B cell (primary cell): ENCODE measurements around the gene WDR18. TPM values are rescaled to one million over a fixed set of nuclear protein-coding genes. Genes with fewer than 3 reads are reported as not detected.

Experiments used
- ATAC-seq: fragments of 200-7000 bp; cut with Tn5 transposase; one replicate; pipeline ENCODE4 v1.10.0; 2021; ENCODE audit warnings: low read depth, mild to moderate bottlenecking, moderate number of reproducible peaks, moderate library complexity
- CTCF ChIA-PET: fragments of 350-600 bp; sonication (Branson Sonifier 250); formaldehyde crosslinking; loops from one replicate; lab custom pipeline; 2021; ENCODE audit warnings: antibody characterized with exemption, inconsistent platforms; lab: Charles Lee
- POLR2A ChIA-PET: fragments of 350-600 bp; sonication (Branson Sonifier 250); formaldehyde crosslinking; loops from one replicate; lab custom pipeline; 2021; ENCODE audit warnings: antibody characterized with exemption; lab: Charles Lee
- DNase-seq: peaks from one replicate; pipeline ENCODE4 v3.0.0; 2013
- H2AFZ ChIP-seq: 2 replicates; pipeline ENCODE4 v1.6.1; 2012; ENCODE audit warnings: mild to moderate bottlenecking, low read depth, low read length; ENCODE audit not compliant: insufficient read depth, poor library complexity, severe bottlenecking
- H3K27ac ChIP-seq, 2 donors: 1 replicate in 1 of 2; 2 replicates in 1 of 2; pipeline ENCODE4 v1.5.1; 2012 to 2013; ENCODE audit warnings: low read length in 2 of 2, mild to moderate bottlenecking in 2 of 2, moderate library complexity in 1 of 2
- H3K27me3 ChIP-seq, 4 experiments: fragments of 200-600 bp in 1 of 4; sonication (generic) in 1 of 4; replicated peaks in 1 of 4; 1 replicate in 2 of 4; 2 replicates in 2 of 4; pipeline versions ENCODE4 v1.6.1 to v1.7.0; 2013 to 2016; ENCODE audit warnings: low read length in 3 of 4, mild to moderate bottlenecking in 2 of 4, mixed read lengths in 1 of 4, moderate library complexity in 1 of 4; ENCODE audit not compliant: insufficient read depth in 4 of 4, control insufficient read depth in 3 of 4; ENCODE audit errors: control extremely low read depth in 1 of 4
- H3K36me3 ChIP-seq, 2 experiments: replicated peaks in 1 of 2; 1 replicate in 1 of 2; 2 replicates in 1 of 2; pipeline versions ENCODE4 v1.6.1 to v1.7.1; 2013; ENCODE audit warnings: low read length in 1 of 2; ENCODE audit not compliant: insufficient read depth in 2 of 2, control insufficient read depth in 1 of 2; ENCODE audit errors: control extremely low read depth in 1 of 2, extremely low read depth in 1 of 2
- H3K4me1 ChIP-seq, 2 donors: fragments of 200-600 bp in 1 of 2; sonication (generic) in 1 of 2; 1 replicate in 1 of 2; 2 replicates in 1 of 2; pipeline versions ENCODE4 v1.5.1 to v1.6.1; 2013 to 2017; ENCODE audit warnings: low read length in 2 of 2; ENCODE audit not compliant: control insufficient read depth in 2 of 2, insufficient read depth in 2 of 2
- H3K4me2 ChIP-seq: replicated peaks from 2 replicates; pipeline ENCODE3; 2012; ENCODE audit warnings: mild to moderate bottlenecking, low read depth, low read length; ENCODE audit not compliant: poor library complexity, severe bottlenecking
- H3K4me3 ChIP-seq, 5 experiments: fragments of 200-600 bp in 1 of 5; sonication (generic) in 1 of 5; 1 replicate in 3 of 5; 2 replicates in 2 of 5; pipeline versions ENCODE4 v1.5.1 to v1.7.0; 2011 to 2016; ENCODE audit warnings: low read length in 4 of 5, mild to moderate bottlenecking in 4 of 5, low read depth in 2 of 5, control low read depth in 1 of 5, moderate library complexity in 1 of 5; ENCODE audit not compliant: insufficient read depth in 1 of 5; ENCODE audit errors: control extremely low read depth in 1 of 5, extremely low read depth in 1 of 5
- H3K79me2 ChIP-seq: fragments of 200-600 bp; sonication (generic); one replicate; pipeline ENCODE4 v1.6.0; 2016; ENCODE audit warnings: low read length; ENCODE audit not compliant: control insufficient read depth, insufficient read depth
- H3K9ac ChIP-seq: fragments of 200-600 bp; sonication (generic); 2 replicates; pipeline ENCODE4 v1.6.1; 2017; ENCODE audit warnings: mild to moderate bottlenecking, low read length, moderate library complexity
- H3K9me3 ChIP-seq, 3 donors: one replicate each; pipeline versions ENCODE4 v1.6.1 to v1.7.1; 2013; ENCODE audit warnings: low read length in 2 of 3; ENCODE audit not compliant: control insufficient read depth in 2 of 3, insufficient read depth in 1 of 3; ENCODE audit errors: control extremely low read depth in 1 of 3
- H4K20me1 ChIP-seq: 2 replicates; pipeline ENCODE4 v1.6.0; 2012; ENCODE audit warnings: mild to moderate bottlenecking, low read length; ENCODE audit not compliant: insufficient read depth, control insufficient read depth, poor library complexity, severe bottlenecking
- H3K27ac Mint-ChIP-seq: one replicate; pipeline ENCODE4 v1.8.0; 2021; ENCODE audit warnings: mixed read lengths
- H3K27me3 Mint-ChIP-seq: one replicate; pipeline ENCODE4 v1.8.0; 2021; ENCODE audit warnings: mixed read lengths
- H3K4me1 Mint-ChIP-seq: one replicate; pipeline ENCODE4 v1.8.0; 2021; ENCODE audit warnings: mixed read lengths
- H3K4me3 Mint-ChIP-seq: one replicate; pipeline ENCODE4 v1.8.0; 2021; ENCODE audit warnings: mixed read lengths
- H3K9me3 Mint-ChIP-seq: one replicate; pipeline ENCODE4 v1.8.0; 2022; ENCODE audit warnings: mixed read lengths; ENCODE audit not compliant: insufficient read depth
- CTCF ChIP-seq: fragments of 200-600 bp; IDR thresholded peaks from one replicate; pipeline ENCODE4 v1.8.0; 2022; ENCODE audit warnings: antibody characterized with exemption, mild to moderate bottlenecking
- EZH2 ChIP-seq: IDR thresholded peaks from 2 replicates; pipeline ENCODE4 v1.6.1; 2012; ENCODE audit warnings: borderline replicate concordance, low read depth, mild to moderate bottlenecking, moderate library complexity, low read length; ENCODE audit not compliant: insufficient read depth, poor library complexity, severe bottlenecking
- WGBS: methylation state at CpG from one replicate; pipeline ENCODE4 v1.1.5; 2013; ENCODE audit warnings: missing lambda C conversion rate; ENCODE audit not compliant: insufficient coverage; 5-methylcytosine and 5-hydroxymethylcytosine counted together
- intact Hi-C: fragments of 100-400 bp; cut with micrococcal nuclease; formaldehyde crosslinking; loops from one replicate; pipeline ENCODE4 v1.10.0; 2022
- polyA minus RNA-seq: library from RNA; depleted of rRNA, polyadenylated mRNA; stranded (reverse); fragments of >200 nt; gene quantifications from 2 replicates; pipeline ENCODE4 v1.2.3, GENCODE V29; 2012
- polyA plus RNA-seq: library from polyadenylated mRNA; depleted of rRNA; stranded (reverse); fragments of >200 nt; gene quantifications from 2 replicates; pipeline ENCODE4 v1.2.3, GENCODE V29; 2012
- total RNA-seq, 2 donors: library from RNA; stranded (reverse); fragments of 120-200 nt in 1 of 2; gene quantifications; 1 replicate in 1 of 2; 2 replicates in 1 of 2; pipeline versions ENCODE4 v1.2.3 to v1.2.4, GENCODE V29; 2013 to 2022

The WDR18 gene, protein sequence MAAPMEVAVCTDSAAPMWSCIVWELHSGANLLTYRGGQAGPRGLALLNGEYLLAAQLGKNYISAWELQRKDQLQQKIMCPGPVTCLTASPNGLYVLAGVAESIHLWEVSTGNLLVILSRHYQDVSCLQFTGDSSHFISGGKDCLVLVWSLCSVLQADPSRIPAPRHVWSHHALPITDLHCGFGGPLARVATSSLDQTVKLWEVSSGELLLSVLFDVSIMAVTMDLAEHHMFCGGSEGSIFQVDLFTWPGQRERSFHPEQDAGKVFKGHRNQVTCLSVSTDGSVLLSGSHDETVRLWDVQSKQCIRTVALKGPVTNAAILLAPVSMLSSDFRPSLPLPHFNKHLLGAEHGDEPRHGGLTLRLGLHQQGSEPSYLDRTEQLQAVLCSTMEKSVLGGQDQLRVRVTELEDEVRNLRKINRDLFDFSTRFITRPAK
- 50.5 and 60.5 TPM in 2 replicates for total RNA-seq
- 15.7 TPM for total RNA-seq (2013)
- 29.6 and 48.5 TPM in 2 replicates for polyA plus RNA-seq
- polyA minus RNA-seq = 51.0 and 83.3 TPM in 2 replicates

DNA sequence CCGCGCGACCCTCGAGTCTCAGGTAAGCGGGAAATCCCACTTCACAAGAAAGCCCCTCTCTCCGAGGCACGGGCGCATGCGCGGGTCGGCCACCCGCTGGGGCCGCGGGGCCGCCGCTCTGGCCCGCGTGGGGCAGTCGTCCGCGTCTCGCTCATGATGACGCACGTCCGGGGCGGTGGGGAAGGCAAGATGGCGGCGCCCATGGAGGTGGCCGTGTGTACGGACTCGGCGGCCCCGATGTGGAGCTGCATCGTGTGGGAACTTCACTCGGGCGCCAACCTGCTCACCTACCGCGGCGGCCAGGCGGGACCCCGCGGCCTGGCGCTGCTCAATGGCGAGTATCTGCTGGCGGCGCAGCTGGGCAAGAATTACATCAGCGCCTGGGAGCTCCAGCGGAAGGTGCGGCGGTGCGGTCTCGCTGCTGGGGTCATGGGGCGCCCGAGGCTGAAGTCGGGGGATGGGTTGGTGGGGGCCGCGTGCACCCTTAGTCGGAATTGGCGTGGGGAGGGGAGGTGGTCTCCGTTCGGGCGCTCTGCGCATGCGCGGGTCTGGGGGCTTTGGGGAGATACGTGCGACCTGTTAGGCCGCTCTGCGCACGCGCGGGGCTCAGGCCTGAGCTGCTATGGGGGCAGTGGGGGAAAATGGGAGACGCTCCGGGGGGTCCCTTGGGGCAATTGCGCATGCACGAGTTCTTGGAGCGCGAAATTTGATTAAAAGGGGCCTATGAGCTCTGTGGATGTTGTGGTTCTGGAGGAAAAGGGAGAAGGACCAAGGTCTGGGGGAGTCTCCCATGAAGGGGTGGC lies at the start of gene WDR18:
Gene WDR18, plus strand, starts transcription at position 181 of the 803 bp plus-strand sequence. Its CDS starts 9 bp downstream, at position 190.
- no peaks in the 10 kb centered on the region for H3K27me3 Mint-ChIP-seq
- under 1% methylated on average over 78 of the region's 78 CpGs for WGBS
- peaks cover 0 to 13% of the 10 kb centered on the region in 2 experiments for H3K36me3 ChIP-seq
- TF ChIP-seq CTCF (no peak), EZH2 (no peak)
- POLR2A ChIA-PET = interaction anchor here (0.5 to 2.1 kb wide), 22 partner anchors 10 to 282 kb away, joined by 3 to 17 read pairs (median 4); partner anchors contain the start of genes ABCA7 and CNN2
- H3K79me2 ChIP-seq = peaks cover 23% of the 10 kb centered on the region
- no peaks in the 10 kb centered on the region for H3K9me3 Mint-ChIP-seq
- peak within 1 kb of the TSS; percentile 40 to 99 (median 88) for H3K4me3 ChIP-seq
- H3K27ac Mint-ChIP-seq = peak within 1 kb of the TSS; percentile 93
- peak within 1 kb of the TSS; percentile 95 for H3K4me3 Mint-ChIP-seq
- peaks cover 16% of the 10 kb centered on the region for H3K4me1 Mint-ChIP-seq
- peak within 1 kb of the TSS; percentile 80 for H2AFZ ChIP-seq
- peak within 1 kb of the TSS; percentile 89 for H3K9ac ChIP-seq
- no peaks in the 10 kb centered on the region for H3K9me3 ChIP-seq
- DNase-seq (peak; percentile 94), ATAC-seq (peak; percentile 90)
- H4K20me1 ChIP-seq = peaks cover 5% of the 10 kb centered on the region
- intact Hi-C loops = loop anchor here (1.0 to 2.0 kb wide), 8 partner anchors 17 to 256 kb away; partner anchors contain the start of genes ATP5F1D, PTBP1, RNU6-2 and TMEM259
- CTCF ChIA-PET = interaction anchor here (0.7 to 5.3 kb wide), 30 partner anchors 12 to 295 kb away, joined by 3 to 143 read pairs (median 4); partner anchors contain the start of genes ABCA7, ARHGAP45, CFD and MED16
- peaks cover 19 to 27% of the 10 kb centered on the region in 2 donors for H3K4me1 ChIP-seq
- no peaks in the 10 kb centered on the region for H3K27me3 ChIP-seq
- peak within 1 kb of the TSS; percentile 88 to 90 for H3K27ac ChIP-seq
- peak within 1 kb of the TSS; percentile 95 for H3K4me2 ChIP-seq
